SK-N-SH (cell line): ENCODE measurements around the gene POLR3B. TPM values are rescaled to one million over a fixed set of nuclear protein-coding genes. Genes with fewer than 3 reads are reported as not detected.
A peak's percentile ranks its signal among the peaks of the same experiment; 100 is the strongest.

Source experiments
- CTCF ChIA-PET: fragments of 300-600, 350-600 bp; formaldehyde crosslinking; extraction: SDS; loops from one replicate; lab custom pipeline; 2021; lab: Yijun Ruan, JAX
- POLR2A ChIA-PET: fragments of 350-600 bp; sonication (Branson Sonifier 250); formaldehyde crosslinking; extraction: SDS; loops from one replicate; lab custom pipeline; 2020; ENCODE audit warnings: antibody characterized with exemption, inconsistent platforms; lab: Yijun Ruan, JAX
- DNase-seq: peaks from one replicate; pipeline ENCODE4 v3.0.0; 2012
- H2AFZ ChIP-seq: fragments of 200-600 bp; sonication (generic); 2 replicates; pipeline ENCODE4 v1.8.1; 2016; ENCODE audit warnings: antibody characterized with exemption, mild to moderate bottlenecking, low read depth
- H3F3A ChIP-seq: fragments of 200-600 bp; sonication (generic); replicated peaks from 2 replicates; pipeline ENCODE3; 2016; ENCODE audit warnings: antibody characterized with exemption, mild to moderate bottlenecking; ENCODE audit not compliant: insufficient read depth
- H3K27ac ChIP-seq, 2 experiments: fragments of 200-500 bp in 1 of 2; fragments of 200-600 bp in 1 of 2; sonication (Bioruptor generic) in 1 of 2; sonication (generic), shearing (Covaris generic) in 1 of 2; 2 replicates each; pipeline versions ENCODE4 v1.5.1 to v1.6.1; 2014 to 2016; ENCODE audit warnings: low read depth in 2 of 2, inconsistent platforms in 1 of 2, low read length in 1 of 2, mild to moderate bottlenecking in 1 of 2, mixed read lengths in 1 of 2
- H3K27me3 ChIP-seq: fragments of 200-600 bp; sonication (generic), shearing (Covaris generic); 2 replicates; pipeline ENCODE4 v1.6.1; 2016; ENCODE audit warnings: mixed run types; ENCODE audit not compliant: insufficient read depth
- H3K36me3 ChIP-seq, 2 experiments: fragments of 200-500 bp in 1 of 2; fragments of 200-600 bp in 1 of 2; sonication (Bioruptor generic) in 1 of 2; sonication (generic) in 1 of 2; replicated peaks in 1 of 2; 2 replicates each; pipeline versions ENCODE3 to v1.5.1; 2014 to 2016; ENCODE audit warnings: low read length in 1 of 2, mild to moderate bottlenecking in 1 of 2; ENCODE audit not compliant: insufficient read depth in 2 of 2, control insufficient read depth in 1 of 2
- H3K4me1 ChIP-seq, 2 experiments: fragments of 200-500 bp in 1 of 2; fragments of 200-600 bp in 1 of 2; sonication (Bioruptor generic) in 1 of 2; sonication (generic), shearing (Covaris generic) in 1 of 2; 2 replicates each; pipeline versions ENCODE4 v1.5.1 to v1.6.1; 2014 to 2016; ENCODE audit warnings: low read depth in 1 of 2, low read length in 1 of 2, mixed run types in 1 of 2; ENCODE audit not compliant: insufficient read depth in 2 of 2, control insufficient read depth in 1 of 2
- H3K4me2 ChIP-seq: fragments of 200-600 bp; sonication (generic), shearing (Covaris generic); 2 replicates; pipeline ENCODE4 v1.6.1; 2017; ENCODE audit warnings: mixed run types
- H3K4me3 ChIP-seq, 2 experiments: fragments of 200-500 bp in 1 of 2; fragments of 200-600 bp in 1 of 2; sonication (Bioruptor generic) in 1 of 2; sonication (generic), shearing (Covaris generic) in 1 of 2; 2 replicates each; pipeline versions ENCODE4 v1.5.1 to v1.8.1; 2014 to 2016; ENCODE audit warnings: low read depth in 2 of 2, inconsistent platforms in 1 of 2, low read length in 1 of 2, mild to moderate bottlenecking in 1 of 2, mixed read lengths in 1 of 2, moderate library complexity in 1 of 2
- H3K79me2 ChIP-seq: fragments of 200-600 bp; sonication (generic); 2 replicates; pipeline ENCODE4 v1.8.1; 2017; ENCODE audit warnings: mild to moderate bottlenecking; ENCODE audit not compliant: insufficient read depth
- H3K9ac ChIP-seq: fragments of 200-600 bp; sonication (generic); 2 replicates; pipeline ENCODE4 v1.6.1; 2017; ENCODE audit warnings: mixed run types
- H3K9me2 ChIP-seq: fragments of 200-600 bp; sonication (generic); 2 replicates; pipeline ENCODE4 v1.6.1; 2017; ENCODE audit warnings: mixed run types
- H3K9me3 ChIP-seq: fragments of 200-600 bp; sonication (generic); 2 replicates; pipeline ENCODE4 v1.6.1; 2017; ENCODE audit warnings: mixed run types, mild to moderate bottlenecking, moderate library complexity
- H4K20me1 ChIP-seq: fragments of 200-600 bp; sonication (generic); 2 replicates; pipeline ENCODE4 v1.6.1; 2017; ENCODE audit warnings: mild to moderate bottlenecking, mixed run types; ENCODE audit not compliant: insufficient read depth
- CHD2 ChIP-seq: fragments of 150-350 bp; IDR thresholded peaks from 2 replicates; pipeline ENCODE4 v1.6.1; 2018; ENCODE audit warnings: low read length; ENCODE audit not compliant: partially characterized antibody
- ELF1 ChIP-seq: IDR thresholded peaks from 2 replicates; pipeline ENCODE4 v1.4.0; 2012
- EP300 ChIP-seq, 2 experiments: IDR thresholded peaks; 2 replicates each; pipeline versions ENCODE4 v1.4.0 to v1.6.1; 2012; ENCODE audit warnings: borderline replicate concordance in 1 of 2, low read depth in 1 of 2, low read length in 1 of 2
- FOSL2 ChIP-seq: IDR thresholded peaks from 2 replicates; pipeline ENCODE4 v1.4.0; 2012; ENCODE audit warnings: low read depth, mild to moderate bottlenecking, moderate library complexity, borderline replicate concordance
- FOXJ3 ChIP-seq: sonication (generic); formaldehyde crosslinking; IDR thresholded peaks from 2 replicates; pipeline ENCODE4 v1.5.1; 2020; ENCODE audit warnings: mild to moderate bottlenecking, missing genetic modification reagents
- FOXM1 ChIP-seq: IDR thresholded peaks from 2 replicates; pipeline ENCODE4 v1.4.0; 2012; ENCODE audit warnings: low read depth, mild to moderate bottlenecking
- GATA2 ChIP-seq: sonication (generic); formaldehyde crosslinking; IDR thresholded peaks from 2 replicates; pipeline ENCODE4 v1.5.0; 2020; ENCODE audit warnings: mild to moderate bottlenecking, missing genetic modification reagents
- JUND ChIP-seq: IDR thresholded peaks from 2 replicates; pipeline ENCODE4 v1.4.0; 2012
- MAX ChIP-seq: IDR thresholded peaks from 2 replicates; pipeline ENCODE4 v1.4.0; 2012; ENCODE audit warnings: low read depth
- MEF2A ChIP-seq: IDR thresholded peaks from 2 replicates; pipeline ENCODE4 v1.4.0; 2012; ENCODE audit warnings: low read depth, borderline replicate concordance
- MXI1 ChIP-seq: IDR thresholded peaks from 2 replicates; pipeline ENCODE4 v1.6.1; 2012; ENCODE audit warnings: mild to moderate bottlenecking, low read depth, low read length, improper control_type of control experiment
- NRF1 ChIP-seq: IDR thresholded peaks from 2 replicates; pipeline ENCODE4 v1.6.1; 2012; ENCODE audit warnings: low read depth, mild to moderate bottlenecking, low read length
- PBX3 ChIP-seq: IDR thresholded peaks from 2 replicates; pipeline ENCODE4; 2012
- POLR2AphosphoS5 ChIP-seq: IDR thresholded peaks from 2 replicates; pipeline ENCODE4 v1.6.1; 2012; ENCODE audit warnings: low read depth, low read length
- RCOR1 ChIP-seq: fragments of 150-350 bp; IDR thresholded peaks from 2 replicates; pipeline ENCODE4 v1.6.1; 2017; ENCODE audit warnings: antibody characterized with exemption, low read length
- RFX5 ChIP-seq: IDR thresholded peaks from 2 replicates; pipeline ENCODE4 v1.6.1; 2012; ENCODE audit warnings: mild to moderate bottlenecking, improper control_type of control experiment, low read length
- RXRA ChIP-seq: IDR thresholded peaks from 2 replicates; pipeline ENCODE4 v1.4.0; 2012; ENCODE audit warnings: low read depth, mild to moderate bottlenecking, borderline replicate concordance
- SMC3 ChIP-seq: IDR thresholded peaks from 2 replicates; pipeline ENCODE4 v1.6.1; 2012; ENCODE audit warnings: low read depth, low read length, improper control_type of control experiment
- TAF1 ChIP-seq: IDR thresholded peaks from 2 replicates; pipeline ENCODE4 v1.6.1; 2012; ENCODE audit warnings: low read depth, mild to moderate bottlenecking, low read length, moderate library complexity, borderline replicate concordance
- TCF12 ChIP-seq: IDR thresholded peaks from 2 replicates; pipeline ENCODE4 v1.4.0; 2012
- USF2 ChIP-seq: fragments of 150-350 bp; IDR thresholded peaks from 2 replicates; pipeline ENCODE4 v1.6.1; 2017; ENCODE audit warnings: antibody characterized with exemption, low read length, low read depth, borderline replicate concordance
- ZBTB33 ChIP-seq: IDR thresholded peaks from 2 replicates; pipeline ENCODE4 v1.4.0; 2012; ENCODE audit warnings: low read depth, borderline replicate concordance
- WGBS: methylation state at CpG from one replicate; pipeline ENCODE4 v1.1.6; 2017; ENCODE audit warnings: low lambda C conversion rate; 5-methylcytosine and 5-hydroxymethylcytosine counted together
- polyA plus RNA-seq, 3 experiments: library from polyadenylated mRNA; depleted of rRNA; stranded (reverse); fragments of >200 nt; gene quantifications; 2 replicates each; pipeline ENCODE4 v1.2.3, GENCODE V29; 2012

The POLR3B gene
- polyA plus RNA-seq, 1 of the 3 experiments (the other 2 are of a cell fraction) = 3.3 TPM

- Histone ChIP-seq H3K9me3 (no peaks in the 10 kb centered on the region), H3K27ac (peak overlapping the region in 1 of 2 experiments; percentile 70; a peak in 1 of 4 replicates), H3F3A (peaks cover 28% of the 10 kb centered on the region), H3K4me1 (peaks cover 0 to 15% of the 10 kb centered on the region in 2 experiments; a peak in 2 of 4 replicates), H3K4me2 (no peak overlapping the region), H3K36me3 (peaks cover 13 to 21% of the 10 kb centered on the region in 2 experiments), H3K9ac (no peak overlapping the region), H4K20me1 (no peaks in the 10 kb centered on the region)
- WGBS = 92% methylated on average over 2 of the region's 2 CpGs
- TF ChIP-seq MAX = peak; percentile 54; the same call in 1 of the 2 replicates
- no peak for TF ChIP-seq ZBTB33
- TF ChIP-seq, all 33 proteins: peak for 1
- Histone ChIP-seq H2AFZ (no peak overlapping the region), H3K27me3 (no peaks in the 10 kb centered on the region), H3K9me2 (0 out of 2 replicates have a peak, but pooled peaks cover 4% of the 10 kb centered on the region), H3K79me2 (no peaks in the 10 kb centered on the region), H3K4me3 (no peak overlapping the region)
- CTCF ChIA-PET = interaction anchor here (0.7 kb wide), 1 partner anchor 29 kb away, joined by 3 read pairs; no protein-coding TSS in a partner anchor
- no peak for DNase-seq
- POLR2A ChIA-PET = no interaction called here
Measured at GRCh38 chr12:106416273-106416672, 58.7 kb downstream of the POLR3B start.

- H3K9me2 ChIP-seq = 0 out of 2 replicates have a peak, but pooled peaks cover 4% of the 10 kb centered on the region
- no peaks in the 10 kb centered on the region for H3K27me3 ChIP-seq
- H4K20me1 ChIP-seq = no peaks in the 10 kb centered on the region
- no peaks in the 10 kb centered on the region for H3K9me3 ChIP-seq
- no peak overlapping the region for H3K4me3 ChIP-seq
- H3F3A ChIP-seq = peaks cover 25% of the 10 kb centered on the region
- peak overlapping the region in 1 of 2 experiments; percentile 65; a peak in 3 of 4 replicates for H3K27ac ChIP-seq
- CTCF ChIA-PET = interaction anchor here (1.0 to 1.6 kb wide), 3 partner anchors 13 to 501 kb away, joined by 3 to 4 read pairs (median 4); no protein-coding TSS in a partner anchor
- POLR2A ChIA-PET = no interaction called here
- H2AFZ ChIP-seq = no peak overlapping the region
- no peak for DNase-seq
- no peaks in the 10 kb centered on the region for H3K79me2 ChIP-seq
- peaks cover 0 to 15% of the 10 kb centered on the region in 2 experiments; a peak in 2 of 4 replicates for H3K4me1 ChIP-seq
- peaks cover 13 to 22% of the 10 kb centered on the region in 2 experiments for H3K36me3 ChIP-seq
- H3K4me2 ChIP-seq = peak overlapping the region; percentile 59
- peak overlapping the region; percentile 7; the same call in 1 of the 2 replicates for H3K9ac ChIP-seq
- 90% methylated on average over 7 of the region's 7 CpGs for WGBS
- TF ChIP-seq POLR2AphosphoS5 (no peak; the same call in 1 of the 2 replicates), TCF12 (peak; percentile 66), FOXJ3 (CRISPR knock-in tag) (no peak), MAX (no peak), MXI1 (no peak), RXRA (peak; percentile 68; the same call in 1 of the 2 replicates), CHD2 (no peak), TAF1 (no peak), MEF2A (no peak), ELF1 (no peak), PBX3 (peak; percentile 53), RFX5 (no peak), SMC3 (no peak), NRF1 (no peak), EP300 (IDR thresholded peaks at IDR 0.05; ENCODE audit: borderline replicate concordance in 1 of 2, low read depth in 1 of 2, low read length in 1 of 2) (peak in 1 of 2 experiments; percentile 47; a peak in 1 of 4 replicates), RCOR1 (no peak), USF2 (no peak), FOXM1 (no peak), FOSL2 (peak; percentile 66; the same call in 1 of the 2 replicates), JUND (peak; percentile 67), GATA2 (CRISPR knock-in tag) (no peak)
Measured at GRCh38 chr12:106417926-106418910, 60.7 kb downstream of the POLR3B start.
